ENCODE data around the gene PPP4C.

DNA sequence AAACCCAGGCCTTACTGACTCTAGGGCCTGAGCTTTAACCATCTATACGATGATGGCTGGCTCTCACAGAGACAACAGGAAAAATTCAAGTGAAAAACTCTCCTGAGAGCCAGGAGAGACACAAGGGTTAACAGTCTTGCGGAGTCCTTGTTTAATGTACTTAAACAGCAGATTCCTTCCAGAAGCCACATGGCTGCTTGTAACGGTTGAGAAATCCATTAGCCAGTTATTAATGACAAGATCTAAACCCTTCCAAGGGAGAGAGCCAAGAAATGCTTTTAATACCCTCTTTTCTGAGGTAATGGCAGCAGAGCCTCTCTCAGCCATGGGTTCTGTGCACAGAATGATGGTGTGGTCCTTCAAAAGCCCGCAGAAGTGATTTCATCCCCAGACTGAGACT is 15.4 kb upstream of the PPP4C start:
- TF ChIP-seq CTCF (IDR thresholded peaks at IDR 0.05), result no peak
- TF ChIP-seq POLR2A (IDR thresholded peaks at IDR 0.05), result no peak

All from adrenal gland (tissue), 5 donors.